Fibroblast of skin of abdomen (primary cell): ENCODE measurements around the gene TMEM158. TPM values are rescaled to one million over a fixed set of nuclear protein-coding genes. Genes with fewer than 3 reads are reported as not detected.

Experiments
- DNase-seq: peaks from one replicate; pipeline ENCODE4 v3.0.0-alpha.2; 2013
- polyA plus RNA-seq, 2 experiments: library from polyadenylated mRNA; unstranded; fragments of 120-200 nt; gene quantifications; one replicate each; pipeline ENCODE4 v1.2.1, GENCODE V29; 2013; ENCODE audit not compliant: insufficient read length in 2 of 2

The TMEM158 gene
- 14.6 TPM for polyA plus RNA-seq (2013, experiment 1 of 2; ENCODE audit: insufficient read length)
- 16.0 TPM for polyA plus RNA-seq (2013, experiment 2 of 2; ENCODE audit: insufficient read length)

GRCh38 chr3:45226206-45226915, at the start of gene TMEM158:
TSS of gene TMEM158 (minus strand) at chr3:45226287. CDS start at chr3:45226027, 260 bp downstream.
- peak; percentile 84 for DNase-seq

GRCh38 chr3:45275006-45275704, 49.1 kb upstream of the TMEM158 start:
- no peak for DNase-seq

GRCh38 chr3:45273681-45274515, 47.8 kb upstream of the TMEM158 start:
- peak; percentile 31 for DNase-seq

GRCh38 chr3:45272828-45273470, 46.9 kb upstream of the TMEM158 start:
- DNase-seq: no peak

- no peak for DNase-seq
Observed at GRCh38 chr3:45272032-45272810, 46.1 kb upstream of the TMEM158 start.

DNA sequence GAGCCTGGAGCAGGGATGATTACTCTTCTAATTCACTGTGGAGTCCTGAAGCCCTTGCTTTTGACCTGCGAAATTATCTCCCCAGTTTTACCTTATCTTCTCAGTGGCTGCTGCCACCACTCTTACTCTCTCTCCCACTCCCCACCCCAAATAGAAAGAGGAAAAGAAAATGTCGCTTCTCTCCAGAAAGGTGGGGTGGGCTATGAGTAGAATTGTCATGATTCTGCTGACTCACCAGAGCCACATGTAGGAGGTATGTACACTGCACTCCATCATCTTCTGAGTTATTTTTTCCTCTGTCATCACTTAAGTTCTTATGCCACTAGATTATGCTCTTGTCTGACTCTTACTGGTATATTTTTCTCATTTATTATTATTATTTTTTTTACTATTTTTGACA, 43.9 kb upstream of the TMEM158 start:
- DNase-seq: peak; percentile 23

DNA sequence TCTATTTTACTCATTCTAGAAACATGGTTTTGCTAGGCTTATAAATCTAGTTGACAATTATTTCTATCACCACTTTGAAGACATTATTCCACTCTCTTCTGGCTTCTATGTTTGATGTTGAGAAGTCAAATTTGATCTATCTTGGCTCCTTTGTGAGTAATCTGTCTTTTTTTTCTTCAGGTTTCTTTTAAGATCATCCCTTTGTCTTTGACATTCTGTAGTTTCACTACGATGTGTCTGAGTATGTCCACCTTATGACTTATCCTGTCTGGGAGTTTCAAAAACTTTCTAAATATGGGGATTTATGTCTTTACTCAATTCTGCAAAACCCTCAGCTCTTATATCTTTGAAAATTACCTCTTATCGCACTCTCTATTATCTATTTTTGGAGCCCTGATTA, 41.0 kb upstream of the TMEM158 start:
- DNase-seq: no peak

GRCh38 chr3:45261333-45262110, 35.4 kb upstream of the TMEM158 start:
- DNase-seq: peak; percentile 21

DNA sequence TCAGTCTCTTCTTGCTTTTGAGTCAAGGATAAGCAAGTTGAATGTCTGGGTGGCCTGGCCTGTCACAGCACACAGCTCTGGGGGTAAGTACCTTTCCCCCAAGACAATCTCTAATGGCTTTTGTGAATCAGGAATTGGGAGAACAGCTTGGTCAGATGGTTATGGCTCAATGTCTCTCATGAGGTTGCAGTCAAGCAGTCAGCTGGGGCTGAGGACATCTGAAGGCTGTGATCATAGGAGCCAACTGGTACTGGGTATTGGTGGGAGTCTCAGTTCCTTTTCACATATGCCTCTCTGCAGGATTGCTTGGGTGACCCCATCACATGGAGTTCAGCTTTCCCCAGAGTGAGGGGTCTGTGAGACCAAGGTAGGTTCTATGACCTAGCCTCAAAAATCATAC, 33.0 kb upstream of the TMEM158 start:
- no peak for DNase-seq

DNA sequence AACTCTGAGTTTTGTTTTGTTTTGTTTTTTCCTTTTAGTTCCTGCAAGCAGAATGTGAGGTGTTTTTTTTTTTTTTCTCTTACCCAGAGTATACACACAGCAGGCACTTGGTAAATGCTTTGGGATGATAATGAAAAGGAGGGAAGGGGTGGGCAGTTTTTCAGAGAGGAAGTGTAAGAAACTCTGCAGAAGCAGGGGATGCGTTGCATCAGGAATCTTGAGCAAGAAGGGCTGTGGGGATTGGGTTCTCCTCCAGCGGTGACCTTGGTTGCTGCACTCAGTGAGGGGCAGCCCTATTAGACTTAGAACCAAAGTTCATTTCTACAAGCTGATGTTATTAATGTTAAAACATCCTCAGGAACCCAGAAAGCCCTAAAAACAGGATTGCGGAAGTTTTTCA, 32.2 kb upstream of the TMEM158 start:
- no peak for DNase-seq

GRCh38 chr3:45253316-45253715, 27.2 kb upstream of the TMEM158 start:
- peak; percentile 17 for DNase-seq

GRCh38 chr3:45252826-45253225, 26.7 kb upstream of the TMEM158 start:
- no peak for DNase-seq

DNA sequence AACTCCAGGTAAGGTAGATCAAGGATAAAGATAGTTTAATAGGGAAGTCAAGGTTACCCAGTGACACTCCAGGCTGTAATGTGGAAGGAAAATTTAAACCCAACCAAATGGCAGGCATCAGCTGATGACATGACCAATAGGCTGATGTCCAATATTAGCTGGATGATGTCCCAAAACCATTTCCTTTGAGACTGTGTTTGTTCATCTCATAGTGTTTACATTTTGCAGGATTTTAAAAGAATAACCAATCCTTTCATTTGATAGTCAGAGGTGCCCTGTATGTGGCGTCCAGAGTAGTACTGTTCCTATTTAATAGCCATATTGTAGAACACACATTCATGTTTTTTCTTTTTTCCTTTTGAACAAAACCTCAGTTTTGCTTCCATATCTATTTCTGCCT, 23.3 kb upstream of the TMEM158 start:
- DNase-seq: no peak

DNA sequence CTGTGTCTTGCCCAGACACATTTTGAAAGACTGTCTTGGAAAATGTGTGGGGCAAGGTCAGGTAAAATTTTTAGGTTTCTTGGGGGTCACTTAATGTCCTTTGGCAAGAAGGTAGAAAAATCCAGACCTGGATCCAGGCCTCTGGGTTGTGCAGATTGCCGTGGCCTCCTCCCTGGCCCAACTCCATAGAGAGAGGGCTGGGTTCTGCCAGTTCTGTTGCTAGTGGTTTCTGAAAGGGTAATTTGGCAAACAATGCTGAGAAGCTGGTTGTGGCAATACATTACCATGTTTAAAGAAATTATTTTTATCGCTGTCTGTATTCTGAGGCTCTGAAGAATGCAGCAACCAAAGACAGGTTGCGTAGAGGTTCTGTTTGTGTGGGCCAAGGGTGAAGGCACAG, 20.2 kb upstream of the TMEM158 start:
- DNase-seq: no peak

- no peak for DNase-seq
Observed at GRCh38 chr3:45244356-45244755, 18.3 kb upstream of the TMEM158 start.

- DNase-seq: no peak
Observed at GRCh38 chr3:45241206-45241605, 15.1 kb upstream of the TMEM158 start.

- DNase-seq: no peak
Observed at GRCh38 chr3:45240292-45240691, 14.2 kb upstream of the TMEM158 start.

- DNase-seq: no peak
Observed at GRCh38 chr3:45239254-45239653, 13.2 kb upstream of the TMEM158 start.

DNA sequence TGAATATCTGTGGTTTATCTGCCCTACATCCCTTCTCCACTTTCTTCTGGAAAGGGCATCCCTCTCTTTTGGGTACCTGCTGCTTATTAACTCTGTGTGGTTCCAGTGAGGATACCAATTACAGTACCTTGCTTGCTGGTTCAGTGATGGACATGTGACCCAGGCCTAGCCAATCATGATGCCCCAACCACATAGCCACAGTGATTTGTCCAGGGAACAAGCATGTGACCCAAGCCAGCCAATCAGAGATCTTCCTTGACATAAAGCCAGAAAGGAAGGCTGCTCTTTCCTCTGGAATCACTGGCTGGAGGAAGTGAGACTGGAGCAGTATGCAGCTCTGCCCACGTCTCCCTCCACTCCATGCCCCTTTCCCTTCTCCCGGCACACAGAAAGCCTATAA, 10.9 kb upstream of the TMEM158 start:
- no peak for DNase-seq

GRCh38 chr3:45235409-45235808, 9.3 kb upstream of the TMEM158 start:
- DNase-seq: no peak

DNA sequence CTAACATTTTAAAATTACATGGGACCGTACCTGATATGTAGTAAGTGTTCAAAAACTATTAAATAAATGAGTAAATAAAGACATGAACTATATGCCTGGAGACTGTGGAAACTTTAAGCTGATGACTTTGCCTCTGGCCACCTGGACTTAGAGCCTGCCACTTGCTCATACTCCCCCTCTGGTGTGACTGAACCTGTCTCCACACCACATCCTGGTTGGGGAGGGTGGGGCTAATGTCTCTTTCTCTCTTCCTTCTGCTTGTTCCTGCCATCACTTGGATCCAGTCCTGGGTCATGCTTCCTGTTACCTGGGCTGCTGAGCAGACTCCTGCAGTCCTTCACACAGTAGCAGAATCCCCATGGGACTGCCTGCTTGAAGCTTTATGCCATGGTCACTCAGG, 8.2 kb upstream of the TMEM158 start:
- no peak for DNase-seq
